Right ventricle myocardium superior (tissue), 1 donor: ENCODE measurements around the gene C5orf63. TPM values are rescaled to one million over a fixed set of nuclear protein-coding genes. Genes with fewer than 3 reads are reported as not detected.
"Not testable (repeated sequence)": the region's sequence is repeated elsewhere in the genome, so short reads cannot be mapped to it uniquely, and the experiment has no call there.

Experiments
- ATAC-seq: fragments of 200-7000 bp; cut with Tn5 transposase; one replicate; pipeline ENCODE4 v1.9.1; 2020; ENCODE audit warnings: mild to moderate bottlenecking; ENCODE audit not compliant: poor library complexity
- DNase-seq: peaks from one replicate; pipeline ENCODE4 v3.0.0-alpha.2; 2020
- intact Hi-C: fragments of 100-400 bp; cut with DNase I; formaldehyde crosslinking; loops from one replicate; pipeline ENCODE4 v1.11.2; 2022
- total RNA-seq: library from RNA; stranded (reverse); fragmentation: NEBNext Ultra II Directional; extraction: Animal tissue kit (Norgen Biotek cat#: 25700); gene quantifications from one replicate; pipeline ENCODE4 v1.2.1, GENCODE V29; 2021
- donor health status: DM: no; HTN: yes; CAD: no; lungs with severe emphysema.

The C5orf63 gene
- total RNA-seq, 1 donor from 2014 or later = 11.1 TPM

DNA sequence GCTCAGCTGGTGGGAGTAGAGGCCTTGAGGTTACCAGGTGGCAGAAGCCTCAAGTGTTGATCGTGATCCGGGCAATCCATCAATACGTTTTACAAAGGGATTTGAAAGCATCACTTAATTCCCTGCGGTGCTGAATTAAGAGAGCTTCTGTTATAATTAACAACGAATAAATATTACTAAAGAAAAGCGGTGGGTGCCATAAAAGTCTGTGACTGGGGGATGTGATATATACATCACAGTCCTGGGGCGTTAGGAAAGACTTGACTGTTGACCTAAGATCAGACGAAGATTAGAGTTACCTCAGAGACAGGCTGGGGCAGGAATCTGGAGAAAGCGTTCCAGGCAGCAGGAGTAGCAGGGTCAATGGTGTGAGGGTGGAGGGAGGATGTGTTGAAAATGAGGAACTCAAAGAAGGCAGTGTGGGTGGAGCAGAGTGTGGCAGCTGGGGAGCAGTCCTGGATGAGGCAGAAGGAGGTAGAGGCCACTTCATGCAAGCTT lies 6.7 kb upstream of the C5orf63 start:
- ATAC-seq = no peak
- intact Hi-C loops = no loop called here
- no peak for DNase-seq

DNA sequence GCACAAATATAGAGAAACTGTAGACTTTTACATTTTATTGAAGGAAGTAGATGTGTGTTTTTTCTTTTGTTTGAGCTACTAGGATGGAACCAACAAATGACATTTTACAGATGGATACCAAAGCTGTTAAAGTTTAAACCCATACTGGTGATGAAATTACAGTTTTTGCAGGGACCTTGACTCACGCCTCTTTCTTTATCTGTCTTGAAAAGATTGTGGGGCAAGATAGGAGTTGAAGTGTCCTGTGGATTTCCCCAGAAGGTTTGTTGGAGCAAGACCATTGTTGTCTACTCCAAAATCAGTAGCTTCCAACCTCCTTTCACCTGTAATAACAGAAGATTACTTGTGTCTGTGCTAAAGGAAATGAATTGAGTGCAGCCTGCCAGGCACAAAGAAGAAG lies 4.1 kb upstream of the C5orf63 start:
- intact Hi-C loops = no loop called here
- ATAC-seq (no peak), DNase-seq (no peak)

DNA sequence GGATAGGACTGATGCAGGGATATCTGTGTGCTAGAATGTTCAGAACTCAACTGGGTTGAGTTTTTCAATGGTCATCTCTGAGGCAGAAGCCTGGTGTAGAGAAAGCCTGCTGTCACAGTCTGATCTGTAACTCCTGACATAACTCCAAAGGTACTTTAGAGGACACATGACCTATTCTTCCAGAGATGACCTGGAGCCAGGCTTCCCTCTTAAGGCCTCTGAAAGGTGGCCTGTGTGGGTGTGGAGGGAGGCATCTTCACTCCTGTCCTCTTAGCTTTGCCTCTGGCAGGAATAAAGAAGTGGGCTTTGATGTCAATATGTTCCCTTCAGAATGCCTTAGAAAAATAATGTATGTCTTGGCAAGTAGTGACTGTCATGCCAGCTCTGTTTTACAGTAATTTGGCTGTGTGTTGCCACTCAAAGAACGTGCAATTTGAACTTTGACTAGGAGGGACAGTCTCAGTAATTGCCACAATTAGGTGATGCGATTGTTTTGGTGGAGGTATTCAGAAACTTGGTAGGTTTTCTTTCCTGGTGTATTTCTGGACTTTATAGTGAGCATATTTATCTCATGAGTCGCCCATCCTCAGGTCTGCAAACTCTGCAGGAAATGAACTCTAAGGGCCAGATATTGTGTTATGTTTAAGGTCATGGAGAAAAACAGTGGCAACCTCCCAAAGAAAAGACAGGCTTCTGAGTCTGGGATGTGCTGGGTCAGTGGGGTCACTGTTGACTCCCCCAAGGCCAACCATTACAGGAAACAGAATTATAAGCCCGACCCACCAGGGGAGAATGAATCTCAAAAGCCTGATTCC lies 3.2 kb upstream of the C5orf63 start:
- ATAC-seq = no peak
- intact Hi-C loops = no loop called here
- no peak for DNase-seq

DNA sequence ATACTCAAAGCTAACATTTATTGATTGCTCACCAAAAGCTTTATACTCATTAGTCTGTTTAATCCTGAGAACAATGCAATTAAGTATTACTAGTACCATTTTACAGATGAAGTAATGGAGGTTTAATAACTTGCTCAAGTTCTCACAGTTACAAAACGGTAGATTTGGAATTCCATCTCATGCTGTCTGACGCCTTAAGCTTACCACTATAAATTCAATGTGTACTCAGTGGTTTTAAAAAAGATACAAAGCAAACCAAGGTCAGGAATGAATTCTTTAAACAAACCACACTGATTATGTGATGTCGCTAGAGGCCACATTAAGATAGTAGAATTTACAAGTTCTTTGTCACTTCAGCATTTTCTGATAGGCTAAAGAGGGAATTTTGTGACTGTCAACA lies 1.2 kb upstream of the C5orf63 start:
- ATAC-seq = no peak
- no peak for DNase-seq
- intact Hi-C loops = no loop called here

DNA sequence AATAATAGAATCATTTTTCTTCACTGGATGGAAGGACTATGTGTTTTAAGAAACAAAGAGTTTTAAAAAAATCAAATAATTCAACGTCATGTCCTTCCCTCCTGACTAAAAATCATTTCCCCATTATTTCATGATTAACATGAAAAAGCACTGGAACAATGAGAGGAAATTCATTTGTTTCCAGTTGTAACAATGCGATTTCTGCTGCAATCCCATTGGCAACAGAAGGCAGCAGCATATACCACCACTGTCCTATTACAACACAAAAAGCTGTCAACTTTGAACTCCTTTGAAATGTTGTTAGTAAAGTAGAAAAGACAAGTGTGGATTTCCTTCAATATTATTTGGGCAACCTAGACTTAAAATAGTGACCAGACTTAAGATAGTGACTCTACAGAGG lies 3.1 kb downstream of the C5orf63 start:
- no peak for DNase-seq
- ATAC-seq = no peak
- intact Hi-C loops = no loop called here

DNA sequence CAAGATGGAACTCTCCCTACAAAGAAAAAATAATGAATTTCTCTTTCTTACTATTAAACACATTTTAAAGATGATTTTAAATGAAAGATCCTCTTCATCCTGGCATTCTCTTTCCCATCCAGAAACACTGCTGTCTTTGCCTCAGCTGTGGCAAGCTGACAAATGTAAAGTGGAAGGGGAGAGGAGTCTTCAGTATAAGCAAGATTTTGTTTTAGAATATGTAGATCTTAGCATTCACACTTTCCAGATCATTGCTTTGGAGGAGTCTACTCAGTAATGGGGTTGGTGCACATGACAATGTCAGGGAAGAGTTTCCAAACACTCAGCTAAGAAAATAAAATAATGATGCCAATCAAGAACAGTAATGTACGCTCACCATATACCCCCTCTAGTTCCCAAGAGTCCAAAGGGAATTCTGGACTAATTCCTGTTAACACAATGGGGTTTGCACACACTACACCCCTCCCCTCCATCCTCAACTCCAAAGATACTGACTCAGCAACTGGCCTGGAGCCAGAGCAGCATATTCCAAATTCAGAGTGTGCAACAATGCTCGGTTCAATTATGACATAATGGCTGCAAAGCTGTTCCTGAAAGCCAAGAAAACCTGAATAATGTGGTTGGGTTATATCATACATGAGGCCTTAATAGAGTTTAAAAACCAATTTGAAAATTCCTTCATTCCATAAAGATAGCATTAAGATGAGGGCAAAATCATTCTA lies 4.6 kb downstream of the C5orf63 start:
- intact Hi-C loops = no loop called here
- DNase-seq (no peak), ATAC-seq (no peak)

DNA sequence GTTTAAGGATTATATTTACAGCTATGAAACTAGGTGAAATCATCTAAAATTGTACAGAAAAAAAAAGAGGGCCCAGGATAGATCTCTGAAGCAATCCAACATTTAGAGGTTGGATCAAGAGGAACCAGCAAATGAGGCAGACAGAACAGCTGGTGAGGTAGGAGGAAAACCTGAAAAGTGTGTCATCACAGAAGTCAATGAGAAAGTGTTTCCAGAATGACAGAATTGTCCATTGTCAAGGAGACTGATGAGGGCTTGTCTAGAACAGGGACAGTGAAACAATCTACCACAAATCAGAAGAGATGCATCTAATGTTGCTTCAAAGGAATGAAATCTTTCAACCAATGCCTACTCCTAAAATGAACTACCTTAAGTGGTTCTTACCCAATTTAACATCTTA lies 6.6 kb downstream of the C5orf63 start:
- intact Hi-C loops = no loop called here
- no peak for ATAC-seq

DNA sequence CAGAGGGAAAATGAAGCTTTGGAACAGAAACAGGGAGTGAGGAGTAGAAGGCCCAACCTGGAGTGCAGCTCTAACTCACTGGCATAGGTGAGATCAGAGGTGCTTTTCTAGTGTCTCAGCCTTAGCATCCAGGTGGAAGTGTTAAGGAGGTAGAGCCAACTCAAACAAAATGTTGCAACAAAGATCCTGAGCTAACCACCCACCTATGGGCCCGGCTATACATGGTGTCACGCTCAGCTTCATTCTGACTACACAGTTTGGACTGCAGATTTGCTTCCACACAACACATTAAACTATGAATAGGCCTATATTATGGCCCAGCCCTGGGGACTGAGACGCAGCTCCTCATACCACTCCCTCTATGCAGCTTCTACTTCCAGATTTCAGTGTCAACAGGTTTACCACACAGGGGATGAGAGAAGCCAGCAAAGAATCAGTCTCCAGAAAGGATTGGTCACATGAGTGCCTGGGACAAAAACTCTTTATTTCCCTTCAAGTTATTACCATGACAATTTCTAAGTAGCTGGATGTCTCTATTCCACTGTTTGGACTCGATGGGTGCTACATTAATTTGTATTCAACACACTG lies 9.0 kb downstream of the C5orf63 start:
- ATAC-seq (no peak), DNase-seq (no peak)
- intact Hi-C loops = no loop called here

More for the DNA sequence above, 6.6 kb downstream of the C5orf63 start:
- no peak for DNase-seq

DNA sequence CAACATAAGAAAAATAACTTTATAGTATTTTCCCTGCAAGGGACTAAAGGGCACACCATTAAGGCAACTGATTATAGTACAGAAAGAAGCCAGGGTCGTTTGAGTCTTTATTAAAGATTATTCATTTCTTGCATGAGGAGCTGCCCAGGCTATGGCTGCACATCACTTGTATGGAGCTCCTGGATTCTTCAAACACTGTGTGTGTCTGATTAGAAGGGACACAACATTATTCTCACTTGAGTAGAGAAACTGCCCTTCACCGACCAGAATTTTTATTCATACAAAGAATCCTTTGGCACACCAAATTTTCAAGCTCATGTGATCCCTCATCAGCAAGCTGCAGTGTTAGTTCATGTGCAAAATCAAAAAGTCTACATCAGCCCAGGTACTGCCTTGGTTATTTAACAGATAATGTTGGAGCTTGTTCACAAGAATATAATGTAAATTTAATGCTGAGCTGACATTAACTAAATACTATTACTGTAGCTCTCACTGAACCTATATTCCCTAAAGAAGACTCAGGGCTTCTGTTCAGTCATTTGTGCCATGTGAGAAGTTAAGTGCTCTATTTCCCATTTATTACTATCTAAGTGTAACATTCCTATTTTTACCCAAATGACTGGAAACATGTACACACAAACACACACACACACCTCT lies 9.9 kb downstream of the C5orf63 start:
- ATAC-seq (no peak), DNase-seq (no peak)
- intact Hi-C loops = no loop called here

DNA sequence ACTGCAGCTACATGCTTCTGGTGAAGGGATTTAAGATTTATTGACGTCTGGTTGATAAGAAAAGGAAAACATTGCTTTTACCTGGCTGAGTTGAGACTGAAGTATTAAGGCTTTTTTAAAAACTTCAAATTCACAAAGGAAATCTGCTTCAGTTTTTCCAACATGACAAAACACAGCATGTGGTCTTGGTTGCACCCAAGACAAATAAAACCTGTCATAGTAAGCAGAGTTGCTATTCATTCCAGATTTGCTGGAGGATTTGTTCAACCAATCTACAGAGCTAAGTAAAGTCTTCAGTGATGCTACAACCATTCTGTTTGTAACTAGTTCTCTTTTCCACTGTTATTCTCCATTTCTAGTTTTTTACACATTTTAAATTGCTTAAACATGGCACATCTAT lies 11.3 kb downstream of the C5orf63 start:
- no peak for ATAC-seq
- intact Hi-C loops = no loop called here
- DNase-seq = no peak

DNA sequence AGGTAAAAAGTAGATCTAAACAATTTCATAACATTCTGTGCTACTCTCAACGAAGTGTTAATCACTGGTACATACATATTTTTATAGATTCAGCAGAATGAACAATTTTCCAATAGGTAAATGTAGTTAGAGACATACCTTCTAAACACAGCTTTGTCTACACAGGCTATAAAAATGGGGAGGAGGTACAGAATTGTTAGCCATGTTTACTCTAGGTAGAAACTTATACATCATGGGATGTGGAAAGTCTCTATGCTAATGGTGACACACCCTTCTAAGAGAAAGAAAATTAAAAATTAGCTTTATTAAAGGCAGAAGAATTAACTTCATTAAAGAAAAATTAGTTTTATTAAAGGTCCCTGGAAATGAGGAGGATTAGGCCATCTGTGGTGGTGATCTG lies 11.8 kb downstream of the C5orf63 start:
- ATAC-seq (no peak), DNase-seq (no peak)
- intact Hi-C loops = no loop called here

DNA sequence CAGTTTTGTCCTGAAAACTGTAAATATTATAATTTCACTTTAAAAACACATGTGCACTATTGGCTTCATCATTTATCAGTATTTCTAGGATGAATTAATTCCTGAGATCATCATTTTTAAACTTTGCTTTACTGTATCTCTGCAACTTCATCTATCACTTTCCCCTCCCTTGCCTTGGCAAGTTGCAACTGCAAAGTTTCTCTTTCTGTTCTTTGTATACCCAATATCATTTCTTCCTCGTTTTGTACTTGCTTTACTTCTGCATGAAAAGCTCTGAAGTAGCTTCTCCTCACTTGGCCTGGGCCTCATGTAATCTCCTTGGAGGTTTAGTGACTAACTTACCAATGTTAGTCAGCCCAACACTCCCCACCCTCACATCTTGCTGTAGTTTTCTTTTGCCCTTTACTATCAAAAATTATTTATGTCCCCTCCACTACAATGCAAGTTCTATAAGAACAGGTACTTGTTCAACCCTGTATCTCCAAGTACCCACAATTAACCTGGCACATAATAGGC lies 12.8 kb downstream of the C5orf63 start:
- ATAC-seq = no peak
- no peak for DNase-seq
- intact Hi-C loops = no loop called here

DNA sequence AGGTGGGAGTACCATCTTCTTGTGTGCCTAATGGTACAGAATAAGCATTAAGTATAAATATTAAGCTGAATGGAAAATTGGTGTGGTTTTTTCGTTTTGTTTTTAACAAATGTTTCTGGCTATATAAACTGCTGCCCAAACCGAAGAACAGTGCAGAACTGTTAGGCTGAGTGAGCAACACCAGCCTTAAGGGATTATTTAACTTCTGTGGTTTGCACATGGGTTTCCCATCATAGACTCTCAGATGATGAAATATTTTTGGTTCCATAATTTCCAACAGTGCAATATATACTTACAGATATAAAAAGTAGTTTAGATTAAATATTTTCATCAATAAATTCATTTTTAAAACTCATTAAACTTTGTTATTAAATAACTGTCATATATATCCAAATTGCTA lies 16.4 kb downstream of the C5orf63 start:
- DNase-seq (no peak), ATAC-seq (no peak)
- intact Hi-C loops = no loop called here

DNA sequence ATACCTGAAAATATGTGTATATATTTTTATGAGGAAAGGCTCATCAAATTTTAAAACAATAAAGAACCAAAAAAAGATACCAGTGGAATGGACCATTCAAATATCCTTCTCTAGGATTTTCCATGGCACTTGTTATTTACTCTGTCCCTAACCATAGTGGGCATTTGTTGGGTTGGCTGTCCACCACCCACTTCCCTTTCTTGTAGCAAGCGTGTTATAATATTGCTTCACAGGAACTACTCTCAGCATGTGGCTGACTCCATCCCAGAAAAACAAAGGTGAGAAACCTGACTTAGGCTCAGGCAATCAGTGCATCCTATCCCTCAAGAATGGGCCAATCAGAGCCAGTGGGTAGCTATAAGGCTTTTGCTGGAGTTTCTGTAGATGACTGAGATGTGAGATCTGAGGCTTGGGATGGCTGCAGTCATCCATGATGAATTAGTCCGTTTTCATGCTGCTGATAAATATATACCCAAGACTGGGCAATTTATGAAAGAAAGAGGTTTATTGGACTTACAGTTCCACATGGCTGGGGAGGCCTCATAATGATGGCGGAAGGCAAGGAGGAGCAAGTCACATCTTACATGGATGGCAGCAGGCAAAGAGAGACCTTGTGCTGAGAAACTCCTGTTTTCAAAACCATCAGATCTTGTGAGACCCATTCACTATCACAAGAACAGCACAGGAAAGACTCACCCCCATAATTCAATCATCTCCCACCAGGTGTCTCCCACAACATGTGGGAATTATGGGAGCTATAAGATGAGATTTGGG lies 17.2 kb downstream of the C5orf63 start:
- ATAC-seq (no peak), DNase-seq (no peak)
- intact Hi-C loops = no loop called here

DNA sequence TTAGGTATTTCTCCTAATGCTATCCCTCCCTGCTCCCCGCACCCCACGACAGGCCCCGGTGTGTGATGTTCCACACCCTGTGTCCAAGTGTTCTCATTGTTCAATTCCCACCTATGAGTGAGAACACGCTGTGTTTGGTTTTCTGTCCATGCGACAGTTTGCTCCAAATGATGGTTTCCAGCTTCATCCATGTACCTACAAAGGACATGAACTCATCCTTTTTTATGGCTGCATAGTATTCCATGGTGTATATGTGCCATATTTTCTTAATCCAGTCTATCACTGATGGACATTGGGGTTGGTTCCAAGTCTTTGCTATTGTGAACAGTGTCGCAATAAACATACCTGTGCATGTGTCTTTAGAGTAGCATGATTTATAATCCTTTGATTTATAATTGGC lies 19.8 kb downstream of the C5orf63 start:
- DNase-seq, intact Hi-C loops, ATAC-seq: not testable (repeated sequence)

DNA sequence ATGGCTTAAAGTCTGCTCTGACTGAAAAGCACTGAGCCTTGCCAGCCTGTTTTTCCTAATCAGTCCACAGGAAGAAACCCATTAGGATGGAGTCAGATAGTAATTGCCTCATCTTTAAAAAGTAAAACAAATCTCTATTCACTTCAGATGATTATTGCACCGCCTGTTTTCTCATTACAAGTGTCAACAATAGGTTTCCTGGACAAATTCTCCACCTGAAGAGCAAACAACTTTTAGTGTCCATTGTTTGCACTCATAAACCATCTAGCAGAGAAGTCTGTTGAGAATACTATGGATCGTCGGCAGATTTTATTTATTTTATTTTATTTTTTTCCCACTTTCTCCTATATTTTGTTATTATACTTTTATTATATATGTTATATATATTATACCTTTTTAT lies 20.3 kb downstream of the C5orf63 start:
- DNase-seq = no peak
- intact Hi-C loops = no loop called here
- no peak for ATAC-seq

DNA sequence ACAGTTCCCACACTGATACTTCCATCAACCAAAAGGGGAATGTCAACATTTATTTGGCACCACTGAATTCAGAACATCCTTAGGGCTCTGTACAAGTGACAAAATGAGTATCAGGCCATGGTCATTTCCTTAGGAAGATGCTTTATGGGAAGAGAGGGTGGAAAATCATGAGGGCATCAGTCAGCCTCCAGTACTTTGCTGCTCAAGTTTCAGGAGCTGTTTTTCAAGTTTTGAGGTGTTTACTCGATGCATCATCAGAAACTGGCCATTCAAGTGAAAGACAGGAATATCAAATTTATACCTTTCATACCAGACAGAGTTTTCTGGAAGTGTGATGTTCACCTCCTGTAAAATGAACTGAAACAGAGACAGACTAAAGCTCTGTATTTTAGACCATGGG lies 21.7 kb downstream of the C5orf63 start:
- no peak for DNase-seq
- ATAC-seq = no peak
- intact Hi-C loops = no loop called here

DNA sequence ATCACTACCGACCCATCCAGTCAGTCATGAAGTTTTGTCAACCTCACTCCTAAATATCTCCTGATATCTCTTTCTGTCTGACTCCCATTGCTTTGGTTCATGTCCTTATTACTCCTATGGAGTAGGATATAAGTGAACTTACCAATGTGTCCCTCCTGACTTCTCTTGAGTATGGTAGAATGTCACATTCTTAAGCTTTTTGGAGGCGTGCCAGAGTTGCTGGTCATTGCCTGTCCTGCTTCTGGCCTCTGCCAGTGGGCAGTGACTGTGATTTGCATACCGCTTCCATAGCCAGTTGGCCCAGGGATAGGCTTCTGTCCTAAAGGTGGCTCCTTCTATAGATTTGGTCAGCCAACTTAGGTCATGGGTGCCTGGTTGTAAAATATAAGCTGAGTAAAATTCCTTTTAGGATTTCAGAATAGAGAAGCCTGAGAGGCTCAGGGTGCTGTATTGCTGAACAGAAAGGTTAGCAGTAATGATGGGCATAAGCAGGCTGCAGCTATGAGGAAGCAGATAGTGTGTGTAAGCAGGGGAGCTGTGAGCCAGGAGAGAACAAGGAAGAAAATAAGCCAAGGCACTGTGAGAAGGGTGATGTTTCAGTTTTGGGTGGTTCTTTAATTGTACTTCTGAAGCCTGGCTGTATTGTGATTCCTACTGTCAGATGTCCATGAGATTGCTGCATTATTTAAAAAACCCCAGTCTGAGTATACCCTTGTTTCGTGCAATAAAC lies 26.8 kb downstream of the C5orf63 start:
- DNase-seq (no peak), ATAC-seq (no peak)
- intact Hi-C loops = no loop called here
